Activated T-cell treated with anti-CD3 and anti-CD28 coated beads, Interleukin-2, amount 50 U/mL, for 72 hours (primary cell): ENCODE results near the gene APAF1. TPM values are rescaled to one million over a fixed set of nuclear protein-coding genes. Genes with fewer than 3 reads are reported as not detected.
A peak's percentile ranks its signal among the peaks of the same experiment; 100 is the strongest.

Experiments
- ATAC-seq, 2 donors: fragments of 150-1000 bp; cut with Tn5 transposase; replicated peaks in 1 of 2; 2 replicates each; pipeline ENCODE4 v1.10.0; 2021; ENCODE audit warnings: moderate library complexity in 2 of 2, mild to moderate bottlenecking in 1 of 2
- DNase-seq, 2 donors: peaks; one replicate each; pipeline ENCODE4 v3.0.0; 2021 to 2022; ENCODE audit warnings: mixed read lengths in 1 of 2
- H3K27ac Mint-ChIP-seq: one replicate; pipeline ENCODE4 v1.8.0; 2022; ENCODE audit warnings: mild to moderate bottlenecking, moderate library complexity, mixed read lengths
- H3K27me3 Mint-ChIP-seq: one replicate; pipeline ENCODE4 v1.8.0; 2022; ENCODE audit warnings: low read depth, mixed read lengths
- H3K36me3 Mint-ChIP-seq, 2 donors: one replicate each; pipeline ENCODE4 v1.8.0; 2022; ENCODE audit warnings: mixed read lengths in 2 of 2, mild to moderate bottlenecking in 1 of 2; ENCODE audit not compliant: insufficient read depth in 2 of 2
- H3K4me1 Mint-ChIP-seq: one replicate; pipeline ENCODE4 v1.8.0; 2022; ENCODE audit warnings: low read depth, mixed read lengths
- H3K4me3 Mint-ChIP-seq, 2 donors: one replicate each; pipeline ENCODE4 v1.8.0; 2022; ENCODE audit warnings: mild to moderate bottlenecking in 2 of 2, mixed read lengths in 2 of 2, moderate library complexity in 2 of 2
- H3K9me3 Mint-ChIP-seq, 2 donors: one replicate each; pipeline ENCODE4 v1.8.0; 2022; ENCODE audit warnings: mixed read lengths in 2 of 2
- total RNA-seq, 2 donors: library from RNA; stranded (reverse); gene quantifications; one replicate each; pipeline ENCODE4 v1.2.3, GENCODE V29; 2022

The APAF1 gene
- total RNA-seq, 2 donors from 2014 or later = 18.6 to 22.2 TPM

- Mint-ChIP-seq H3K4me3 (no peak overlapping the region), H3K4me1 (no peaks in the 10 kb centered on the region), H3K36me3 (peaks cover 0 to 18% of the 10 kb centered on the region in 2 donors), H3K9me3 (no peaks in the 10 kb centered on the region), H3K27me3 (no peaks in the 10 kb centered on the region), H3K27ac (no peak overlapping the region)
- ATAC-seq (no peak), DNase-seq (no peak)
These were observed 39.1 kb downstream of the APAF1 start for GRCh38 chr12:98684199-98684598.

- H3K27ac Mint-ChIP-seq = no peak overlapping the region
- no peak for DNase-seq
- H3K4me1 Mint-ChIP-seq = no peaks in the 10 kb centered on the region
- H3K4me3 Mint-ChIP-seq = no peak overlapping the region
- ATAC-seq = no peak
- no peaks in the 10 kb centered on the region for H3K9me3 Mint-ChIP-seq
- H3K27me3 Mint-ChIP-seq = no peaks in the 10 kb centered on the region
- H3K36me3 Mint-ChIP-seq = peaks cover under 1 to 19% of the 10 kb centered on the region in 2 donors
These were observed 41.5 kb downstream of the APAF1 start for GRCh38 chr12:98686603-98687002.

- no peak overlapping the region for H3K4me3 Mint-ChIP-seq
- H3K9me3 Mint-ChIP-seq = no peaks in the 10 kb centered on the region
- H3K36me3 Mint-ChIP-seq = peaks cover 6 to 18% of the 10 kb centered on the region in 2 donors
- no peaks in the 10 kb centered on the region for H3K4me1 Mint-ChIP-seq
- DNase-seq = no peak
- ATAC-seq = no peak
- peak overlapping the region; percentile 34 for H3K27ac Mint-ChIP-seq
- no peaks in the 10 kb centered on the region for H3K27me3 Mint-ChIP-seq
These were observed 46.3 kb downstream of the APAF1 start for GRCh38 chr12:98691351-98691750.

- no peaks in the 10 kb centered on the region for H3K27me3 Mint-ChIP-seq
- DNase-seq = no peak
- peaks cover 8 to 18% of the 10 kb centered on the region in 2 donors for H3K36me3 Mint-ChIP-seq
- no peak overlapping the region for H3K4me3 Mint-ChIP-seq
- H3K27ac Mint-ChIP-seq = no peak overlapping the region
- ATAC-seq = no peak
- H3K4me1 Mint-ChIP-seq = peaks cover 6% of the 10 kb centered on the region
- H3K9me3 Mint-ChIP-seq = no peaks in the 10 kb centered on the region
These were observed 51.1 kb downstream of the APAF1 start for GRCh38 chr12:98696036-98696646.

- ATAC-seq (peak; percentile 18 to 83), DNase-seq (no peak)
- H3K27me3 Mint-ChIP-seq = no peaks in the 10 kb centered on the region
- peaks cover 6% of the 10 kb centered on the region for H3K4me1 Mint-ChIP-seq
- H3K4me3 Mint-ChIP-seq = peak overlapping the region in 1 of 2 donors; percentile 21
- H3K9me3 Mint-ChIP-seq = no peaks in the 10 kb centered on the region
- peak overlapping the region; percentile 13 for H3K27ac Mint-ChIP-seq
- peaks cover 5 to 14% of the 10 kb centered on the region in 2 donors for H3K36me3 Mint-ChIP-seq
These were observed 52.1 kb downstream of the APAF1 start for GRCh38 chr12:98697209-98697608.

GRCh38 chr12:98698603-98699463, 53.7 kb downstream of the APAF1 start:
- peaks cover 6% of the 10 kb centered on the region for H3K4me1 Mint-ChIP-seq
- ATAC-seq = peak; percentile 72 to 78
- H3K27ac Mint-ChIP-seq = peak overlapping the region; percentile 40
- H3K9me3 Mint-ChIP-seq = no peaks in the 10 kb centered on the region
- H3K27me3 Mint-ChIP-seq = no peaks in the 10 kb centered on the region
- H3K4me3 Mint-ChIP-seq = no peak overlapping the region
- DNase-seq = peak; percentile 48 to 59
- H3K36me3 Mint-ChIP-seq = peaks cover 2 to 12% of the 10 kb centered on the region in 2 donors

GRCh38 chr12:98699586-98699985, 54.5 kb downstream of the APAF1 start:
- Mint-ChIP-seq H3K27me3 (no peaks in the 10 kb centered on the region), H3K9me3 (no peaks in the 10 kb centered on the region), H3K27ac (no peak overlapping the region), H3K4me1 (peaks cover 6% of the 10 kb centered on the region), H3K36me3 (peaks cover 2 to 8% of the 10 kb centered on the region in 2 donors), H3K4me3 (no peak overlapping the region)
- no peak for ATAC-seq
- no peak for DNase-seq

- no peak for ATAC-seq
These were observed 56.1 kb downstream of the APAF1 start for GRCh38 chr12:98701166-98701565.

GRCh38 chr12:98709022-98709421, 63.9 kb downstream of the APAF1 start:
- Mint-ChIP-seq H3K4me3 (no peak overlapping the region), H3K36me3 (peaks cover 2 to 3% of the 10 kb centered on the region in 2 donors)

More at GRCh38 chr12:98701166-98701565, 56.1 kb downstream of the APAF1 start:
- peaks cover 2 to 6% of the 10 kb centered on the region in 2 donors for H3K36me3 Mint-ChIP-seq
- no peak for DNase-seq
- H3K9me3 Mint-ChIP-seq = no peaks in the 10 kb centered on the region
- H3K4me3 Mint-ChIP-seq = no peak overlapping the region
- no peaks in the 10 kb centered on the region for H3K27me3 Mint-ChIP-seq
- no peak overlapping the region for H3K27ac Mint-ChIP-seq
- peaks cover 6% of the 10 kb centered on the region for H3K4me1 Mint-ChIP-seq

GRCh38 chr12:98714426-98714825, 69.3 kb downstream of the APAF1 start:
- no peaks in the 10 kb centered on the region for H3K4me1 Mint-ChIP-seq
- H3K4me3 Mint-ChIP-seq = no peak overlapping the region
- DNase-seq (no peak), ATAC-seq (no peak)
- H3K27ac Mint-ChIP-seq = peak overlapping the region; percentile 85
- H3K36me3 Mint-ChIP-seq = peaks cover 2 to 3% of the 10 kb centered on the region in 2 donors
- H3K27me3 Mint-ChIP-seq = no peaks in the 10 kb centered on the region
- H3K9me3 Mint-ChIP-seq = no peaks in the 10 kb centered on the region

More at GRCh38 chr12:98709022-98709421, 63.9 kb downstream of the APAF1 start:
- ATAC-seq = no peak
- no peak for DNase-seq
- no peaks in the 10 kb centered on the region for H3K27me3 Mint-ChIP-seq
- no peak overlapping the region for H3K27ac Mint-ChIP-seq
- H3K9me3 Mint-ChIP-seq = no peaks in the 10 kb centered on the region
- no peaks in the 10 kb centered on the region for H3K4me1 Mint-ChIP-seq

- peaks cover 5 to 7% of the 10 kb centered on the region in 2 donors for H3K36me3 Mint-ChIP-seq
- ATAC-seq (no peak), DNase-seq (no peak)
- H3K9me3 Mint-ChIP-seq = no peaks in the 10 kb centered on the region
- H3K4me1 Mint-ChIP-seq = peaks cover 8% of the 10 kb centered on the region
- H3K4me3 Mint-ChIP-seq = no peak overlapping the region
- no peak overlapping the region for H3K27ac Mint-ChIP-seq
- H3K27me3 Mint-ChIP-seq = no peaks in the 10 kb centered on the region
These were observed 74.7 kb downstream of the APAF1 start for GRCh38 chr12:98719515-98720504.

GRCh38 chr12:98721204-98721702, 76.2 kb downstream of the APAF1 start:
- Mint-ChIP-seq H3K4me3 (no peak overlapping the region), H3K36me3 (peaks cover 7 to 12% of the 10 kb centered on the region in 2 donors), H3K4me1 (peaks cover 16% of the 10 kb centered on the region), H3K27me3 (no peaks in the 10 kb centered on the region), H3K27ac (no peak overlapping the region), H3K9me3 (no peaks in the 10 kb centered on the region)
- ATAC-seq (no peak), DNase-seq (no peak)
